ENCODE measurements around the gene FOXI1. TPM values are rescaled to one million over a fixed set of nuclear protein-coding genes. Genes with fewer than 3 reads are reported as not detected.

Gene FOXI1
- total RNA-seq, 1 donor, result not detected

GRCh38 chr5:170104299-170104698 is 1.4 kb upstream of the FOXI1 start:
- TF ChIP-seq, protein P1, sequence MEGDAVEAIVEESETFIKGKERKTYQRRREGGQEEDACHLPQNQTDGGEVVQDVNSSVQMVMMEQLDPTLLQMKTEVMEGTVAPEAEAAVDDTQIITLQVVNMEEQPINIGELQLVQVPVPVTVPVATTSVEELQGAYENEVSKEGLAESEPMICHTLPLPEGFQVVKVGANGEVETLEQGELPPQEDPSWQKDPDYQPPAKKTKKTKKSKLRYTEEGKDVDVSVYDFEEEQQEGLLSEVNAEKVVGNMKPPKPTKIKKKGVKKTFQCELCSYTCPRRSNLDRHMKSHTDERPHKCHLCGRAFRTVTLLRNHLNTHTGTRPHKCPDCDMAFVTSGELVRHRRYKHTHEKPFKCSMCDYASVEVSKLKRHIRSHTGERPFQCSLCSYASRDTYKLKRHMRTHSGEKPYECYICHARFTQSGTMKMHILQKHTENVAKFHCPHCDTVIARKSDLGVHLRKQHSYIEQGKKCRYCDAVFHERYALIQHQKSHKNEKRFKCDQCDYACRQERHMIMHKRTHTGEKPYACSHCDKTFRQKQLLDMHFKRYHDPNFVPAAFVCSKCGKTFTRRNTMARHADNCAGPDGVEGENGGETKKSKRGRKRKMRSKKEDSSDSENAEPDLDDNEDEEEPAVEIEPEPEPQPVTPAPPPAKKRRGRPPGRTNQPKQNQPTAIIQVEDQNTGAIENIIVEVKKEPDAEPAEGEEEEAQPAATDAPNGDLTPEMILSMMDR (IDR thresholded peaks at IDR 0.05; ENCODE audit: insufficient read depth, low read length), result no peak
- DNase-seq (ENCODE audit: low read depth), result no peak

DNA sequence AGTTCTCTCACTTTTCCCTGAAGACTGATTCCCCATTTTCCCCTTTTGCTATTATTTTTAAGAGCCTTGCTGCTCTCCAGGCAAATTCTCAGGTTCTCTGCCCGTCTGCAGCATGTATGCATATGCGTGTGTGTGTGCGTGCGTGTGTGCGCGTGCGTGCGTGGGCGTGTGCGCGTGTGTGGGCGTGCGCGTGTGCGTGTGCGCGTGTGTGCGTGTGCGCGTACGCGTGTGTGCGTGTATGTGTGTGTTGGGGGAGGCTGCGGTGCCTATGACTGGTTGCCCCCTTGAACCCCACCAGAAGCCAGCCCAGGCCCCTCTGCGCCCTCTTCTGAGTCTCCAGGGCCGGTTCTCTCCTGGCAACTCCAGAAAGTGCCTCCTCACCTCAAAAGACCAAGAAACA is 987 bp upstream of the FOXI1 start:
- H3K4me3 ChIP-seq (ENCODE audit: low read depth, low read length), result no peak overlapping the region
- DNase-seq (ENCODE audit: low read depth), result no peak
- TF ChIP-seq, protein P1 (IDR thresholded peaks at IDR 0.05; ENCODE audit: insufficient read depth, low read length), result no peak

More at GRCh38 chr5:170104299-170104698, 1.4 kb upstream of the FOXI1 start:
- H3K4me3 ChIP-seq (ENCODE audit: low read depth, low read length), result no peak overlapping the region

DNA sequence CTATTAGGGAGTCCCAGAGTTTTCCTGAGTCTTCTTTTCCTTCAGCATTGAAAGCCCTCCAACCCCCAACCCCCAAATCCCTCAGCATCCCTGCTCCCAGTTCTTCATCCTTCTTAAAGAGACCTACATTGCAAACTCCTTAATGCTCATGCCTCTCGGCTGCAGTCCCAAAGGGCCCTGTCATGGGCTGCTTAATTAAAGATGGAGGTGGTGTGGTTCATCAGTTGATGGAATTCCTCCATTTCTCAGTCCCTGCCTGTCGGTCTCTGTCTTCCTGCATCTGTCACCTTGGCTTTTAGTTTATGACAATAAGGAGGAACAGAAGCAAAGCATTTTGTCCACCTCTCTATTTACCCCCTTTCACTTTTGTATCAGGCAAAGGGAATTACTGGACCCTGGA is 2.0 kb downstream of the FOXI1 start:
- TF ChIP-seq, protein P1 (IDR thresholded peaks at IDR 0.05; ENCODE audit: insufficient read depth, low read length), result no peak
- no peak overlapping the region for H3K4me3 ChIP-seq (ENCODE audit: low read depth, low read length)
- DNase-seq (ENCODE audit: low read depth), result no peak

GRCh38 chr5:170108266-170108785 is 2.6 kb downstream of the FOXI1 start:
- TF ChIP-seq, protein P1 (IDR thresholded peaks at IDR 0.05; ENCODE audit: insufficient read depth, low read length), result no peak
- no peak overlapping the region for H3K4me3 ChIP-seq (ENCODE audit: low read depth, low read length)
- no peak for DNase-seq (ENCODE audit: low read depth)

DNA sequence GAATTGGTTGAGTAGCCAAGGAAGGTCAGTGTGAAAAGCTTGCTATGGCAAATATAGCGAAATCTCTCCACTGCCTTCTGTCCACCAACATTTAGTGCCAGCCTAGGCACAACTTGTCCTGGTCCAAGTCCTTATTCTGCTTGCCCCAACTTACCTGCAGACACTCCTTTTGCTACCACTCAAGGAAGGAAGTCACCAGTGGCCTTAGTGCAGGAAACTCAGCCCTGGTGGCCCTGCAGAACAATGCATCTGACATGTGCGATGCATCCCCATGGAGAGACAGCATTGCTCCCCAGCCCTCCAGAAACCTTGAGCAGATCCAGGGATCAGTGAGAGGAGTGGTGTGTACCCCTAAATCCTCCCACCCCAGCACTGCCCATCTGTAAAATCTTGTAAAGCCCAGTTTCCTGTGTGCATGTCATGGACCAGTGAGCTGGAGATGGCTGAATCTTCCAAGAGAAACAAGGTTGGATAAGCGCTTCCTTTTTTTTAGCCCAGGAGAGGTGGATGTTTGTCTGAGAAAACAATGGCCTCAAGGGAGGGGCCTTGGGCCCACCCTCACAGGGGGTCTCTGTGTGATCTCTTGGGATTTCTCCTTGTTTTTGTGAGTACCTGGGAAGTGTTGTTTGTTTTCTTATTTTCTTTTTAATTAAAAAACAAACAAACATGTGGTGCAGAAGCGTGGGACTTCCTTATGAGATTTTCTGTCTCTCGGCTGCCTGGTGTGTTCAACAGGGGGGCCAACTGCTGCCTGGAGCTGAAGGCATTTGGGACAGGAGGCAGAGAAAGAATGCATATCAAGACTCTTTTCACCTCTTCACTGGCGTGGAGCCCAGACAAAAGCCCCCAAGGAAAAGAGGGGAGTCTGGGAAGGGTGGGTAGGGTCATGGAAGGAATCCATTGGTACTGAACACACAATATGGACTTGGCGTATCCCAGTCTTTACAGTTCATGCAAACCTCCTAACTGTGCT is 3.6 kb downstream of the FOXI1 start:
- DNase-seq (ENCODE audit: low read depth), result no peak
- H3K4me3 ChIP-seq (ENCODE audit: low read depth, low read length), result no peak overlapping the region
- TF ChIP-seq, protein P1 (IDR thresholded peaks at IDR 0.05; ENCODE audit: insufficient read depth, low read length), result no peak

DNA sequence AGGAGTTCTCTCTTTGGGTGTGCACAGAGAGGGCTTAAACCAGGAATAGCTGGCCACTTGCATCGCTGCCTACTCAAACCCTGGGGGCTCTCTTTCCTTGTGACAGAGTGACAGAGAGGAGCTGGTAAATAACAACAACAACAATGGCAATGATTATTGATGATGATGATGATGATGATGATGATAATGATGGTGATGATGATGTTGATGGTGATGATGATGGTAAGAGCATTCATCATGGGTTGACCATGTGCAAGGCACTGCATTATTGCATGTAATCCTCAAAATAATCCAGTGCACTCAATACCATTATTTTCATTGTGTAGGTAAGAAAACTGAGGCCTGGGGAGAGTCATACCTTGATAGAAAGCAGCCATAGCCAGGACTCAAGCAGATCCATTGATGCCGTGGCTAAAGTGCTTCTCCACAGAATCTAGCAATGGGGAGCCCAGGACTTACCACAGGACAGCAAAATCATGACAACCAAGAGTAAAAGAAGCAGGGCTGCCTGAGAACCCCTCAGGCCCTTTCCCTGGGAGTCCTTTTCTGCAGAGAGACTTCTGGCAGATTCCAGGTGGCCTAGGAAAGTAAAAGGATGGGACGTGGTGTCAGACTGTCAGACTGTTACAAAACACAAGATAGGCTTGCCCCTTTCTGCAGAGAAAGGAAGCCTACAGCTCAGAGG is 4.8 kb downstream of the FOXI1 start:
- H3K4me3 ChIP-seq (ENCODE audit: low read depth, low read length), result no peak overlapping the region
- DNase-seq (ENCODE audit: low read depth), result no peak
- TF ChIP-seq, protein P1 (IDR thresholded peaks at IDR 0.05; ENCODE audit: insufficient read depth, low read length), result no peak

Measured in fibroblast of the aortic adventitia (primary cell).